CD4-positive, alpha-beta T cell treated with Interleukin-2 at 100 ng/mL for 4 hours (primary cell): ENCODE measurements around the gene C2orf69.

Experiments used
- DNase-seq: peaks from one replicate; pipeline ENCODE4 v3.0.0-alpha.2; 2020; ENCODE audit warnings: low spot score

C2orf69 gene

DNA sequence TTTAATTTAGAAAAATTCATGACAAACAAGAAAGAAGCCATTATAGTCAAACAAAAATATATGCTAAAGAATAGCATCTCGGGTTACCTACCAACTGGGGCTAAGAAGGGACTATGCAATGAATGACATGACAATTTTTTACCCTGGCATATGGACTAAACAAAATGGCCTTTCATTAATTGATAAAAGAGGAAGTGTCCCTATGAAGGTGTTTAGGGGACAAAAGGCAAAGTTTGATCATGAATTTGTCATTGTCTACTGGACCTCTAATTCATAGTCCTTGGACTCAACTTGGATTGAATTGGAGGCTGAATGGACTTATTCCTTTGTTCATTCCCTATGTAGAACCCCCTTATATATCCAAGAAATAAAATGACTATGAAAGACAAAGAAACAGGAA, 57.0 kb downstream of the C2orf69 start:
- DNase-seq = no peak

DNA sequence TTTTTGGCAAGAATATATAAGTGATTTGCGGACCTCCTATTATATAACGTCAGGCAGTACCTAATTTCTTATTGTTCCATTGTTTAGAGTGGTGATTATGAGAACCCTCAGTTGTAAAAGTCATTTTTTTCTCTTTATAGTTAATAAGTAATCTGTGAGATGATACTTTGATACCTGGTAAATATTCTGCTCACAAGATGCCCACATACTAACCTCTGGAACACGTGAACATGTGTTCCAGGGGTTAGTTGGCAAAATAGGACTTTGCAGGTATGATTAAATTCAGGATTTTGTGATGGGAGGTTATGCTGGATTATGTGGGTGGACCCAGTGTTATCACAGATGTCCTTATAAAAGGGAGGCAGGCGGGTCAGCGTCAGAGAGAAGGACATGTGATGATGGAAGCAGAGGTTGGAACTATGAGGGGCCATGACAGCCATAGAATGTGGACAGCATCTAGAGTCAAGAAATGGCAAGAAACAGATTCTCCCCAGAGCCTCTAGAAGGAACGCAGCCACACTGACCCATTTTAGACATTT, 61.1 kb downstream of the C2orf69 start:
- no peak for DNase-seq

- no peak for DNase-seq
Observed at GRCh38 chr2:199973703-199974102, 62.6 kb downstream of the C2orf69 start.

DNA sequence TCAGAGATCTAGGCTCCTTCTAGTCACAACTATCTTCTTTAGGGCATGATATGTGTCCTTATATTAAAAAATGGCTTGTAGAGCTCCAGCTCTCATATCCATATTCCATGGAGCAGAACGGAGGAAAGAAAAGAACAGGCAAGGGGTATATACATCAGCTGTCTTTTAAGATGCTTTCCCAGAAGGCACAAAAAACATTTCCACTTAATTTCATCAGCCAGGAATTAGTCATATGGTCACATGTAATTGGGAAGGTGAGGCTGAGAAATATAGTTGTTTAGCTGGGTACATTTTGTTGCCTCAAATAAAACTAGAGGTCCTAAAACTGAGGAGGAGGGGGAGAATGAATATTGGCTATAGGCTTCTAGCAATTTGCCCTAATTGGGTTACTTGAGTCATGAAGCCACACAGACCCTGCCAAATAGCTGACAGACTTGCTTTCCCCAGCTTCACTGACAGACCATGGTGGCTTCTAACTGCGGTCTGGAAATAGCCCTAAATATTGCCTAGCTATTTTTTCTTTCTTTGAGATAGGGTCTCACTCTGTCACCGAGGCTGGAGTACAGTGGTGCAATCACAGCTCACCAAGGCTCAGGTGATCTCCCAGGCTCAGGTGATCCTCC, 64.3 kb downstream of the C2orf69 start:
- DNase-seq = no peak
